NCI-H2171 (cell line): ENCODE results near the gene PKNOX2.

ENCODE experiments used
- DNase-seq: peaks from one replicate; lab custom pipeline; 2025; lab: John Stamatoyannopoulos, UW

PKNOX2 gene

GRCh38 chr11:125314276-125315078 is 149.9 kb downstream of the PKNOX2 start:
- no peak for DNase-seq

GRCh38 chr11:125315079-125315740 is 150.7 kb downstream of the PKNOX2 start:
- no peak for DNase-seq

GRCh38 chr11:125317416-125317815 is 152.9 kb downstream of the PKNOX2 start:
- DNase-seq, result no peak

GRCh38 chr11:125319649-125320048 is 155.1 kb downstream of the PKNOX2 start:
- DNase-seq, result no peak

- no peak for DNase-seq
These were observed 156.0 kb downstream of the PKNOX2 start for GRCh38 chr11:125320347-125321076.

- DNase-seq, result no peak
These were observed 157.7 kb downstream of the PKNOX2 start for GRCh38 chr11:125322289-125322688.

GRCh38 chr11:125325196-125325595 is 160.6 kb downstream of the PKNOX2 start:
- no peak for DNase-seq

GRCh38 chr11:125326126-125326525 is 161.6 kb downstream of the PKNOX2 start:
- no peak for DNase-seq

GRCh38 chr11:125327518-125328224 is 163.1 kb downstream of the PKNOX2 start:
- no peak for DNase-seq

GRCh38 chr11:125328225-125328580 is 163.7 kb downstream of the PKNOX2 start:
- DNase-seq, result no peak

- no peak for DNase-seq
These were observed 165.2 kb downstream of the PKNOX2 start for GRCh38 chr11:125329786-125330185.

- DNase-seq, result no peak
These were observed 166.1 kb downstream of the PKNOX2 start for GRCh38 chr11:125330462-125331325.

GRCh38 chr11:125331357-125332035 is 166.9 kb downstream of the PKNOX2 start:
- no peak for DNase-seq

- DNase-seq, result no peak
These were observed 168.3 kb downstream of the PKNOX2 start for GRCh38 chr11:125332821-125333220.

GRCh38 chr11:125333354-125334073 is 169.0 kb downstream of the PKNOX2 start:
- DNase-seq, result no peak

GRCh38 chr11:125335106-125335505 is 170.6 kb downstream of the PKNOX2 start:
- DNase-seq, result no peak

GRCh38 chr11:125337836-125338834 is 173.6 kb downstream of the PKNOX2 start:
- no peak for DNase-seq

GRCh38 chr11:125338886-125339811 is 174.6 kb downstream of the PKNOX2 start:
- no peak for DNase-seq
